Choroid plexus epithelial cell (primary cell): ENCODE measurements around the gene IFI27L2.

Source experiments
- DNase-seq: peaks from one replicate; pipeline ENCODE4 v3.0.0-alpha.2; 2010; ENCODE audit warnings: low read depth
- H3K4me3 ChIP-seq: 2 replicates; pipeline ENCODE4 v1.5.1; 2011; ENCODE audit warnings: low read depth, mild to moderate bottlenecking, control low read depth, low read length, moderate library complexity
- CTCF ChIP-seq: conservative IDR thresholded peaks from 2 replicates; pipeline ENCODE4 v1.5.1; 2011; ENCODE audit warnings: low read depth, mild to moderate bottlenecking, control low read depth, inconsistent platforms, low read length, moderate library complexity

Gene IFI27L2

GRCh38 chr14:94104731-94105130, 24.7 kb downstream of the IFI27L2 start:
- H3K4me3 ChIP-seq: no peak overlapping the region
- no peak for TF ChIP-seq CTCF
- DNase-seq: no peak

GRCh38 chr14:94103554-94104150, 25.8 kb downstream of the IFI27L2 start:
- TF ChIP-seq CTCF: no peak
- H3K4me3 ChIP-seq: no peak overlapping the region
- peak; percentile 18 for DNase-seq

GRCh38 chr14:94102768-94103482, 26.5 kb downstream of the IFI27L2 start:
- no peak for DNase-seq
- TF ChIP-seq CTCF: no peak
- H3K4me3 ChIP-seq: no peak overlapping the region

- no peak for DNase-seq
- no peak overlapping the region for H3K4me3 ChIP-seq
- TF ChIP-seq CTCF: no peak
Observed at GRCh38 chr14:94101748-94102147, 27.7 kb downstream of the IFI27L2 start.

- no peak for TF ChIP-seq CTCF
- DNase-seq: peak; percentile 71
- no peak overlapping the region for H3K4me3 ChIP-seq
Observed at GRCh38 chr14:94100847-94101246, 28.6 kb downstream of the IFI27L2 start.

GRCh38 chr14:94099006-94099405, 30.4 kb downstream of the IFI27L2 start:
- DNase-seq: no peak
- no peak for TF ChIP-seq CTCF

More at GRCh38 chr14:94099006-94099405, 30.4 kb downstream of the IFI27L2 start:
- H3K4me3 ChIP-seq: no peak overlapping the region
